Prostate gland (tissue), 2 donors: ENCODE measurements around the gene ASB6. TPM values are rescaled to one million over a fixed set of nuclear protein-coding genes. Genes with fewer than 3 reads are reported as not detected.

Experiments
- DNase-seq: peaks from one replicate; pipeline ENCODE4 v3.0.0-alpha.2; 2019; ENCODE audit warnings: low spot score
- H3K27ac ChIP-seq, 2 donors: fragments of 200-600 bp; sonication (generic); 2 replicates each; pipeline ENCODE4 v1.5.1; 2017 to 2019
- H3K27me3 ChIP-seq: fragments of 200-600 bp; sonication (generic); replicated peaks from 2 replicates; pipeline ENCODE4 v1.5.1; 2019; ENCODE audit not compliant: insufficient read depth
- H3K36me3 ChIP-seq, 2 donors: fragments of 200-600 bp; sonication (generic); 1 replicate in 1 of 2; 2 replicates in 1 of 2; pipeline versions ENCODE4 v1.5.1 to v1.8.1; 2017 to 2019
- H3K4me1 ChIP-seq: fragments of 200-600 bp; sonication (generic); replicated peaks from 2 replicates; pipeline ENCODE4 v1.5.1; 2019
- H3K4me3 ChIP-seq, 2 donors: fragments of 200-600 bp; sonication (generic); 2 replicates each; pipeline ENCODE4 v1.5.1; 2017 to 2019
- H3K9me3 ChIP-seq: fragments of 200-600 bp; sonication (generic); 2 replicates; pipeline ENCODE4 v1.5.1; 2017
- POLR2A ChIP-seq: fragments of 450-650 bp; IDR thresholded peaks from one replicate; pipeline ENCODE4 v1.6.1; 2016; ENCODE audit warnings: antibody characterized with exemption, mild to moderate bottlenecking
- POLR2AphosphoS5 ChIP-seq: sonication (generic); formaldehyde crosslinking; IDR thresholded peaks from one replicate; pipeline ENCODE4 v1.6.1; 2017; ENCODE audit warnings: antibody characterized with exemption
- WGBS: methylation state at CpG from one replicate; pipeline ENCODE4 v1.1.5; 2018; 5-methylcytosine and 5-hydroxymethylcytosine counted together
- intact Hi-C: fragments of 100-400 bp; cut with DNase I; formaldehyde crosslinking; loops from one replicate; pipeline ENCODE4 v1.14.2; 2022
- total RNA-seq, 2 donors: library from RNA; depleted of rRNA; stranded (reverse); fragments of >200 nt; gene quantifications; one replicate each; pipeline ENCODE4 v1.1.0, GENCODE V29; 2016
- TF ChIP-seq, protein P1 (sequence below), 4 experiments: fragments of 200-600 bp in 2 of 4; fragments of 450-650 bp in 2 of 4; sonication (generic) in 2 of 4; IDR thresholded peaks; 1 replicate in 3 of 4; 2 replicates in 1 of 4; pipeline ENCODE4 v1.5.1; 2016 to 2019; ENCODE audit warnings: antibody characterized with exemption in 4 of 4, mild to moderate bottlenecking in 2 of 4, moderate library complexity in 2 of 4

Gene ASB6
- total RNA-seq, 2 donors from 2014 or later = 25.2 to 50.3 TPM

DNA sequence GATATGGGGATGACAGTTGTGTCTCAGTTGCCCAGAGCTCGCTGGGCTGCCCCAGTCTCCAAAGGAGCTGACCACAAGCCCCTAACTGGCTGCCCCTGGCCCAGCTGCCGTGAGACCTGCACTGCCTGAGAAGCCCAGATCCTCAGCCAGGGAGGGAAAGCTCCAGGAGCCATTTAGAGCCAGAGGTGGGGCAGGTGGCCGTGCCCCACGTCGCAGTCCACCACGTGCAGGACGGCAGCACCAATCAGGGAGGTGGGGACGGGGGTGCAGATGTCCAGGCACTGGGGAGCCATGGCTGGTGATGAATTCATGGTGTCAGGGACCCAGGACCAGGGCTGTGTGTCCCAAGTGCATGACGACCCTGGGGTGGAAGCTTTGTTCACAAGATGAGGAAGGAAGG is 36.9 kb upstream of the ASB6 start:
- TF ChIP-seq, protein P1, sequence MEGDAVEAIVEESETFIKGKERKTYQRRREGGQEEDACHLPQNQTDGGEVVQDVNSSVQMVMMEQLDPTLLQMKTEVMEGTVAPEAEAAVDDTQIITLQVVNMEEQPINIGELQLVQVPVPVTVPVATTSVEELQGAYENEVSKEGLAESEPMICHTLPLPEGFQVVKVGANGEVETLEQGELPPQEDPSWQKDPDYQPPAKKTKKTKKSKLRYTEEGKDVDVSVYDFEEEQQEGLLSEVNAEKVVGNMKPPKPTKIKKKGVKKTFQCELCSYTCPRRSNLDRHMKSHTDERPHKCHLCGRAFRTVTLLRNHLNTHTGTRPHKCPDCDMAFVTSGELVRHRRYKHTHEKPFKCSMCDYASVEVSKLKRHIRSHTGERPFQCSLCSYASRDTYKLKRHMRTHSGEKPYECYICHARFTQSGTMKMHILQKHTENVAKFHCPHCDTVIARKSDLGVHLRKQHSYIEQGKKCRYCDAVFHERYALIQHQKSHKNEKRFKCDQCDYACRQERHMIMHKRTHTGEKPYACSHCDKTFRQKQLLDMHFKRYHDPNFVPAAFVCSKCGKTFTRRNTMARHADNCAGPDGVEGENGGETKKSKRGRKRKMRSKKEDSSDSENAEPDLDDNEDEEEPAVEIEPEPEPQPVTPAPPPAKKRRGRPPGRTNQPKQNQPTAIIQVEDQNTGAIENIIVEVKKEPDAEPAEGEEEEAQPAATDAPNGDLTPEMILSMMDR (IDR thresholded peaks at IDR 0.05) = no peak
- TF ChIP-seq POLR2AphosphoS5 = no peak
- no peak for TF ChIP-seq POLR2A
- intact Hi-C loops = no loop called here
- Histone ChIP-seq H3K36me3 (no peaks in the 10 kb centered on the region), H3K4me1 (no peaks in the 10 kb centered on the region), H3K27me3 (peaks cover 4% of the 10 kb centered on the region), H3K9me3 (no peaks in the 10 kb centered on the region), H3K4me3 (no peak overlapping the region), H3K27ac (no peak overlapping the region)
- DNase-seq = no peak
- 69% methylated on average over 8 of the region's 9 CpGs for WGBS

DNA sequence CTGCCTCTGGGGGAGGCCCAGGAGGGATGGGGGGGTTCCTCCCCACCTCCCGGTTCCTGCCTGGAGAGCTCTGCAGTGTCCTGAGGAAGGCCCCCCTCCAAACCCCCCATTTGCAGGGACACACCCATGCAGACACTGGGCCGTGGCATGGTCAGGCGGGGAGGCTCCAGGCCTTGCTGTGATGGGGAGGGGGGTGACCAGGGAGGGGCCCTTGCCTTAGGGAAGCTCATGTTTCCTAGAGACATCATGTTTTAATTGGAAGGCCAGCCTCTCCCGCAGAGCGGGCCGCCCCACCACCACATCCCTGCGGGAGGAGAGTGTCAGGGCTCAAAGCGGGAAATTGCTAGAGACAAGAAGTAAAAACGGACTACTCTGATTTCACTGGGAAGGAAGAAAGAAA is 35.5 kb upstream of the ASB6 start:
- intact Hi-C loops = no loop called here
- Histone ChIP-seq H3K27me3 (peaks cover 4% of the 10 kb centered on the region), H3K4me1 (no peaks in the 10 kb centered on the region), H3K4me3 (no peak overlapping the region), H3K36me3 (no peaks in the 10 kb centered on the region), H3K9me3 (no peaks in the 10 kb centered on the region), H3K27ac (no peak overlapping the region)
- TF ChIP-seq, protein P1 (IDR thresholded peaks at IDR 0.05) = no peak
- TF ChIP-seq POLR2A (no peak), POLR2AphosphoS5 (no peak)
- WGBS = 47% methylated on average over 9 of the region's 9 CpGs
- DNase-seq = no peak

DNA sequence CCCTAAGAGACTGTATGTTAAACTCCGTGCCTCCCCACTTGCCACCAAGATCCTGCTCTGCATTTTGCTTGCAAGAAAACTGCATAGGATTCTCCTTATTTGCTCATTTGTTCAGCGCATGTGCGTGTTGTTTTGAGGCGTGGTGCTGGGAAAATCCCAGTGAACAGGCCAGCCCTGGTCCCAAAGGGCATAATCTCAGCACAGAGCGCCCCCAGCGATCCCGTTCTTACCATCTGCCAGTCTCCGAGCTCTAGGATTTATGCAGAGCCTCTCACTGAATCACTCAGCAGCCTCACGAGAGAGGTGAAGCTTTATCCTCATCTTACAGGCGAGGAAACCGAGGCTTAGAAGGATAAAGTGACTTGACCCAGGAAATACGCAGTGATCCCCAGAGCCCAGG is 35.0 kb upstream of the ASB6 start:
- intact Hi-C loops = no loop called here
- no peak overlapping the region for H3K27ac ChIP-seq
- H3K4me3 ChIP-seq = no peak overlapping the region
- TF ChIP-seq POLR2AphosphoS5 (no peak), POLR2A (no peak)
- TF ChIP-seq, protein P1 (IDR thresholded peaks at IDR 0.05) = no peak
- peaks cover 4% of the 10 kb centered on the region for H3K27me3 ChIP-seq
- no peaks in the 10 kb centered on the region for H3K36me3 ChIP-seq
- no peaks in the 10 kb centered on the region for H3K9me3 ChIP-seq
- H3K4me1 ChIP-seq = no peaks in the 10 kb centered on the region
- 74% methylated on average over 12 of the region's 12 CpGs for WGBS
- no peak for DNase-seq

DNA sequence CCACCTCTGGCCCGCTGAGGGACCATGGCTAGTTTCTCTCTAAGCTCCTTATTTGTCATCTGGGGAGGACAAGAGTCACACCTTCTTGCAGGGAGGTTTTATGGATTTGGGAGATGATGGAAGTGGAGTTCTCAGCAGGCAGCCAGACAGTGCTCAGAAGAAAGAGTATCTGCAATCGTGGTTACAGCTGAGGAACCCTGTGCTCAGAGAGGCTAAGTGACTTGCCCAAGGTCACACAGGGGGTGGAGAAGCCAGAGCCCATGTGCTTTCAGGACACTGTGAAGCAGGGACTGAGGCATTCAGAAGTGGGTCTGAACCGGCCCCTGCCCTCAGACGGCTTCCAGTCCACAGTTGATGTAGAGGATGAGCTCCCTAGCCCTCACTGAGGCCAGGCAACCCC is 34.3 kb upstream of the ASB6 start:
- Histone ChIP-seq H3K4me1 (no peaks in the 10 kb centered on the region), H3K27me3 (peaks cover 4% of the 10 kb centered on the region), H3K9me3 (no peaks in the 10 kb centered on the region), H3K36me3 (no peaks in the 10 kb centered on the region), H3K27ac (no peak overlapping the region), H3K4me3 (no peak overlapping the region)
- DNase-seq = no peak
- TF ChIP-seq POLR2AphosphoS5 = no peak
- TF ChIP-seq POLR2A = no peak
- TF ChIP-seq, protein P1 (IDR thresholded peaks at IDR 0.05) = no peak
- WGBS = 85% methylated on average over 4 of the region's 4 CpGs
- intact Hi-C loops = no loop called here

DNA sequence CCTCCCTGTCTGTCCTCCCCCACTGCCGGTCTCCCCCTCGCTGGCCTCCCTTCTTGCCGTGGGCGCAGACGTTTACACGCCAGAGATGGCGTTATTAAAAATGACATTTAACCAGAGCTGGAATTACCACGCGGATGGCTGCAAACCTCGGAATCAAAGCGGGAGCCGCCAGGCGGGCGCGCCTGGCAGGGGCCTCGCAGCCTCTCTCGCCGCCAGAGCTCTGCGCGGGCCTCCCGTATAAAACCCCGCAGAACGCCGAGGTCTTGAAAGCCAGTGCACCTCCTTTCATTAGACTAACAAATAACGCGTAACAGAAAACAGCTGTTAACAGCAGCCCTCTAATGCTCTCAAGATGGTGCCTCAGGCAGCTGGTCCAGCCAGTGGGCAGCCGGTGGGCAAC is 33.7 kb upstream of the ASB6 start:
- DNase-seq = no peak
- Histone ChIP-seq H3K27me3 (peaks cover 4% of the 10 kb centered on the region), H3K36me3 (no peaks in the 10 kb centered on the region), H3K27ac (peak overlapping the region; percentile 32 to 33), H3K4me3 (no peak overlapping the region), H3K9me3 (no peaks in the 10 kb centered on the region), H3K4me1 (no peaks in the 10 kb centered on the region)
- intact Hi-C loops = no loop called here
- WGBS = 47% methylated on average over 27 of the region's 27 CpGs
- TF ChIP-seq POLR2AphosphoS5 (no peak), POLR2A (no peak)
- TF ChIP-seq, protein P1 (IDR thresholded peaks at IDR 0.05) = no peak
